H9 (cell line): ENCODE results near the gene NDUFAF4. TPM values are rescaled to one million over a fixed set of nuclear protein-coding genes. Genes with fewer than 3 reads are reported as not detected.

Experiments
- DNase-seq: peaks from one replicate; pipeline ENCODE4 v3.0.0-alpha.2; 2017
- H2AFZ ChIP-seq: one replicate; pipeline ENCODE4 v1.6.1; 2013; ENCODE audit warnings: mild to moderate bottlenecking, low read length, control low read depth, moderate library complexity
- H2AK5ac ChIP-seq: 2 replicates; pipeline ENCODE4 v1.6.1; 2013; ENCODE audit warnings: low read length, control low read depth, mixed read lengths; ENCODE audit not compliant: insufficient read length
- H2BK120ac ChIP-seq: one replicate; pipeline ENCODE4 v1.6.1; 2013; ENCODE audit warnings: low read depth, mild to moderate bottlenecking, low read length, control low read depth, inconsistent platforms; ENCODE audit not compliant: poor library complexity, severe bottlenecking
- H2BK12ac ChIP-seq: 2 replicates; pipeline ENCODE4 v1.6.1; 2013; ENCODE audit warnings: low read length, control low read depth, mixed read lengths, low read depth; ENCODE audit not compliant: insufficient read length
- H2BK15ac ChIP-seq: 2 replicates; pipeline ENCODE4 v1.6.1; 2013; ENCODE audit warnings: low read depth, low read length, control low read depth
- H2BK20ac ChIP-seq: one replicate; pipeline ENCODE4 v1.6.1; 2013; ENCODE audit warnings: low read depth, mild to moderate bottlenecking, low read length, control low read depth, inconsistent platforms; ENCODE audit not compliant: poor library complexity, severe bottlenecking
- H2BK5ac ChIP-seq: 2 replicates; pipeline ENCODE4 v1.6.1; 2013; ENCODE audit warnings: low read length, control low read depth, mixed read lengths; ENCODE audit not compliant: insufficient read length
- H3K14ac ChIP-seq: 2 replicates; pipeline ENCODE4 v1.6.1; 2013; ENCODE audit warnings: low read length, control low read depth; ENCODE audit not compliant: insufficient read depth
- H3K18ac ChIP-seq: 2 replicates; pipeline ENCODE4 v1.6.1; 2013; ENCODE audit warnings: low read depth, mild to moderate bottlenecking, mixed read lengths, low read length, control low read depth; ENCODE audit not compliant: insufficient read length
- H3K23ac ChIP-seq: 2 replicates; pipeline ENCODE4 v1.6.1; 2013; ENCODE audit warnings: low read length, control low read depth, mixed read lengths, low read depth; ENCODE audit not compliant: insufficient read length
- H3K23me2 ChIP-seq: 2 replicates; pipeline ENCODE4 v1.6.1; 2013; ENCODE audit warnings: low read depth, mild to moderate bottlenecking, mixed read lengths, low read length, control low read depth; ENCODE audit not compliant: insufficient read length, poor library complexity, severe bottlenecking
- H3K27ac ChIP-seq: 2 replicates; pipeline ENCODE4 v1.5.1; 2013; ENCODE audit warnings: low read length, control low read depth, mixed read lengths, low read depth; ENCODE audit not compliant: insufficient read length
- H3K27me3 ChIP-seq: 2 replicates; pipeline ENCODE4 v1.6.1; 2013; ENCODE audit warnings: low read length, control low read depth, inconsistent platforms; ENCODE audit not compliant: insufficient read depth
- H3K4ac ChIP-seq: 2 replicates; pipeline ENCODE4 v1.6.1; 2013; ENCODE audit warnings: low read depth, mild to moderate bottlenecking, control low read depth, inconsistent platforms, low read length, moderate library complexity
- H3K4me1 ChIP-seq: 2 replicates; pipeline ENCODE4 v1.6.1; 2013; ENCODE audit warnings: low read length, control low read depth, inconsistent platforms; ENCODE audit not compliant: insufficient read depth
- H3K4me2 ChIP-seq: 2 replicates; pipeline ENCODE4 v1.6.1; 2013; ENCODE audit warnings: low read length, control low read depth, mixed read lengths; ENCODE audit not compliant: insufficient read length, insufficient read depth
- H3K56ac ChIP-seq: 2 replicates; pipeline ENCODE4 v1.6.1; 2013; ENCODE audit warnings: low read depth, mild to moderate bottlenecking, mixed read lengths, low read length, control low read depth; ENCODE audit not compliant: insufficient read length
- H3K79me1 ChIP-seq: 2 replicates; pipeline ENCODE4 v1.6.1; 2013; ENCODE audit warnings: low read depth, mild to moderate bottlenecking, moderate library complexity, low read length, control low read depth, inconsistent platforms; ENCODE audit not compliant: insufficient read depth, poor library complexity, severe bottlenecking
- H3K79me2 ChIP-seq: 2 replicates; pipeline ENCODE4 v1.6.1; 2013; ENCODE audit warnings: low read length, control low read depth, inconsistent platforms; ENCODE audit not compliant: insufficient read depth
- H3K9ac ChIP-seq: 2 replicates; pipeline ENCODE4 v1.6.1; 2013; ENCODE audit warnings: low read length, control low read depth, mixed read lengths; ENCODE audit not compliant: insufficient read length; ENCODE audit errors: extremely low read depth
- H3K9me3 ChIP-seq: one replicate; pipeline ENCODE4 v1.6.1; 2013; ENCODE audit warnings: low read depth, low read length, inconsistent platforms; ENCODE audit not compliant: control insufficient read depth
- H3T11ph ChIP-seq: one replicate; pipeline ENCODE4 v1.6.1; 2013; ENCODE audit warnings: mild to moderate bottlenecking, low read length, control low read depth, inconsistent platforms
- H4K20me1 ChIP-seq: one replicate; pipeline ENCODE4 v1.6.1; 2013; ENCODE audit not compliant: control insufficient read depth, insufficient read length, insufficient read depth
- H4K5ac ChIP-seq: 2 replicates; pipeline ENCODE4 v1.6.1; 2013; ENCODE audit warnings: low read depth, mild to moderate bottlenecking, mixed read lengths, low read length, control low read depth; ENCODE audit not compliant: insufficient read length
- H4K8ac ChIP-seq: replicated peaks from 2 replicates; pipeline ENCODE4 v1.6.1; 2013; ENCODE audit warnings: low read length, control low read depth, mixed read lengths, low read depth; ENCODE audit not compliant: insufficient read length
- H4K91ac ChIP-seq: 2 replicates; pipeline ENCODE4 v1.6.1; 2013; ENCODE audit warnings: low read depth, mild to moderate bottlenecking, moderate library complexity, mixed read lengths, low read length, control low read depth; ENCODE audit not compliant: insufficient read length
- H3K27ac Mint-ChIP-seq, 3 experiments: 2 replicates in 2 of 3; 3 replicates in 1 of 3; pipeline ENCODE4 v1.8.0; 2020 to 2021; ENCODE audit warnings: mixed read lengths in 3 of 3, mild to moderate bottlenecking in 1 of 3, moderate library complexity in 1 of 3
- H3K27me3 Mint-ChIP-seq: 2 replicates; pipeline ENCODE4 v1.8.0; 2021; ENCODE audit warnings: low read depth, mild to moderate bottlenecking, moderate library complexity, mixed read lengths
- H3K36me3 Mint-ChIP-seq, 3 experiments: 2 replicates in 2 of 3; 3 replicates in 1 of 3; pipeline ENCODE4 v1.8.0; 2020 to 2021; ENCODE audit warnings: low read depth in 3 of 3, mixed read lengths in 3 of 3; ENCODE audit not compliant: insufficient read depth in 1 of 3
- H3K4me1 Mint-ChIP-seq, 2 experiments: 2 replicates each; pipeline ENCODE4 v1.8.0; 2020; ENCODE audit warnings: mixed read lengths in 2 of 2
- H3K4me3 Mint-ChIP-seq, 2 experiments: 2 replicates in 1 of 2; 3 replicates in 1 of 2; pipeline ENCODE4 v1.8.0; 2020 to 2021; ENCODE audit warnings: mild to moderate bottlenecking in 2 of 2, mixed read lengths in 2 of 2, moderate library complexity in 1 of 2
- H3K9me3 Mint-ChIP-seq, 2 experiments: 2 replicates in 1 of 2; 3 replicates in 1 of 2; pipeline ENCODE4 v1.8.0; 2020; ENCODE audit warnings: mild to moderate bottlenecking in 2 of 2, mixed read lengths in 2 of 2, moderate library complexity in 1 of 2
- CTCF ChIP-seq: fragments of 200-600 bp; sonication (generic); conservative IDR thresholded peaks from 3 replicates; pipeline ENCODE4 v1.8.0; 2021; ENCODE audit warnings: antibody characterized with exemption, mild to moderate bottlenecking
- WGBS: extraction: QIAGEN DNeasy Blood & Tissue Kit; methylation state at CpG from one replicate; pipeline ENCODE4 v1.1.7; 2013; ENCODE audit warnings: missing lambda C conversion rate, low lambda C conversion rate, mixed read lengths; ENCODE audit not compliant: insufficient read length; ENCODE audit errors: extremely low coverage; 5-methylcytosine and 5-hydroxymethylcytosine counted together
- total RNA-seq: library from RNA; stranded (reverse); gene quantifications from 2 replicates; pipeline ENCODE4 v1.2.1, GENCODE V29; 2021

Gene NDUFAF4
- total RNA-seq, 1 experiment from 2014 or later, result 86.6 TPM

GRCh38 chr6:96872976-96873375 lies 24.7 kb downstream of the NDUFAF4 start:
- H4K5ac ChIP-seq, result no peak overlapping the region
- no peaks in the 10 kb centered on the region; the same call in 1 of the 2 replicates for H3K27me3 ChIP-seq
- H4K8ac ChIP-seq, result no peak overlapping the region
- Mint-ChIP-seq H3K4me3 (no peak overlapping the region), H3K27ac (no peak overlapping the region), H3K4me1 (no peaks in the 10 kb centered on the region), H3K27me3 (no peaks in the 10 kb centered on the region), H3K36me3 (no peaks in the 10 kb centered on the region), H3K9me3 (no peaks in the 10 kb centered on the region)
- H3K79me2 ChIP-seq, result no peaks in the 10 kb centered on the region
- H2AFZ ChIP-seq, result no peak overlapping the region
- DNase-seq, result no peak
- no peak overlapping the region for H3K23ac ChIP-seq
- H4K20me1 ChIP-seq, result no peaks in the 10 kb centered on the region
- H3K23me2 ChIP-seq, result no peaks in the 10 kb centered on the region
- no peak overlapping the region for H3K4me2 ChIP-seq
- H3K27ac ChIP-seq, result no peak overlapping the region
- H3K56ac ChIP-seq, result no peak overlapping the region
- H2BK20ac ChIP-seq, result no peak overlapping the region
- no peak overlapping the region for H3K4ac ChIP-seq
- H3K79me1 ChIP-seq, result no peaks in the 10 kb centered on the region
- H2BK15ac ChIP-seq, result no peak overlapping the region
- no peak for TF ChIP-seq CTCF
- no peaks in the 10 kb centered on the region for H3K4me1 ChIP-seq
- H2BK12ac ChIP-seq, result no peak overlapping the region
- H2BK5ac ChIP-seq, result no peak overlapping the region
- H2BK120ac ChIP-seq, result no peak overlapping the region
- H3K18ac ChIP-seq, result no peak overlapping the region
- no peak overlapping the region for H3K9ac ChIP-seq
- no peak overlapping the region for H4K91ac ChIP-seq
- no peaks in the 10 kb centered on the region for H3K9me3 ChIP-seq
- no peak overlapping the region for H2AK5ac ChIP-seq
- H3T11ph ChIP-seq, result no peak overlapping the region
- WGBS, result no CpG with 5 or more reads among the region's 1 CpG
- H3K14ac ChIP-seq, result no peak overlapping the region
